Ishikawa (cell line): Measurements from ENCODE around the gene CEACAM1.

ENCODE experiments used
- CEBPB ChIP-seq: IDR thresholded peaks from 2 replicates; pipeline ENCODE4 v1.6.1; 2012
- CREB1 ChIP-seq: IDR thresholded peaks from 2 replicates; pipeline ENCODE4 v1.6.1; 2012; ENCODE audit warnings: low read depth
- EGR1 ChIP-seq: IDR thresholded peaks from 2 replicates; pipeline ENCODE4 v1.6.1; 2012
- EP300 ChIP-seq: IDR thresholded peaks from 2 replicates; pipeline ENCODE4 v1.6.1; 2012; ENCODE audit warnings: borderline replicate concordance
- FOXM1 ChIP-seq: IDR thresholded peaks from 2 replicates; pipeline ENCODE4 v1.6.1; 2012; ENCODE audit warnings: low read depth, borderline replicate concordance
- MAX ChIP-seq: IDR thresholded peaks from 2 replicates; pipeline ENCODE4 v1.6.1; 2012
- NFIC ChIP-seq: IDR thresholded peaks from 2 replicates; pipeline ENCODE4 v1.6.1; 2012
- RAD21 ChIP-seq: IDR thresholded peaks from 2 replicates; pipeline ENCODE4 v1.6.1; 2012; ENCODE audit warnings: low read depth
- REST ChIP-seq: IDR thresholded peaks from 2 replicates; pipeline ENCODE4 v1.6.1; 2012; ENCODE audit warnings: low read depth, mild to moderate bottlenecking
- TAF1 ChIP-seq: IDR thresholded peaks from 2 replicates; pipeline ENCODE4 v1.6.1; 2012; ENCODE audit warnings: low read depth, mild to moderate bottlenecking
- TCF12 ChIP-seq: IDR thresholded peaks from 2 replicates; pipeline ENCODE4 v1.6.1; 2012; ENCODE audit warnings: low read depth
- TEAD4 ChIP-seq: IDR thresholded peaks from 2 replicates; pipeline ENCODE4 v1.6.1; 2012
- USF1 ChIP-seq: IDR thresholded peaks from 2 replicates; pipeline ENCODE4 v1.6.1; 2012
- YY1 ChIP-seq: IDR thresholded peaks from 2 replicates; pipeline ENCODE4 v1.6.1; 2012; ENCODE audit warnings: low read depth
- ZBTB7A ChIP-seq: IDR thresholded peaks from 2 replicates; pipeline ENCODE4 v1.6.1; 2012; ENCODE audit warnings: low read depth

CEACAM1 gene

GRCh38 chr19:42521346-42522030 is 6.8 kb downstream of the CEACAM1 start:
- TF ChIP-seq REST = no peak
- no peak for TF ChIP-seq TCF12
- no peak for TF ChIP-seq USF1
- no peak for TF ChIP-seq YY1
- no peak for TF ChIP-seq MAX
- no peak for TF ChIP-seq CEBPB
- no peak for TF ChIP-seq EP300
- no peak for TF ChIP-seq RAD21
- TF ChIP-seq ZBTB7A = no peak
- no peak for TF ChIP-seq TAF1
- TF ChIP-seq TEAD4 = no peak
- TF ChIP-seq EGR1 = no peak
- no peak for TF ChIP-seq CREB1
- TF ChIP-seq NFIC = no peak
- TF ChIP-seq FOXM1 = no peak

GRCh38 chr19:42519108-42519507 is 9.2 kb downstream of the CEACAM1 start:
- TF ChIP-seq TEAD4 (no peak), CEBPB (no peak), YY1 (no peak), CREB1 (no peak), RAD21 (no peak), REST (no peak), EP300 (no peak), NFIC (no peak), ZBTB7A (no peak), FOXM1 (no peak), TCF12 (no peak)

- TF ChIP-seq TEAD4 = no peak
- TF ChIP-seq CEBPB = no peak
- TF ChIP-seq USF1 = no peak
- TF ChIP-seq CREB1 = no peak
- TF ChIP-seq MAX = no peak
- TF ChIP-seq NFIC = no peak
- TF ChIP-seq YY1 = no peak
- no peak for TF ChIP-seq TCF12
- TF ChIP-seq TAF1 = no peak
- no peak for TF ChIP-seq EGR1
Observed at GRCh38 chr19:42516771-42517170, 11.5 kb downstream of the CEACAM1 start.

- TF ChIP-seq TEAD4 (no peak), MAX (no peak), NFIC (no peak), TCF12 (no peak), EP300 (no peak), CREB1 (no peak), FOXM1 (no peak), EGR1 (no peak), RAD21 (no peak), REST (no peak), YY1 (no peak), ZBTB7A (no peak), CEBPB (no peak)
Observed at GRCh38 chr19:42515241-42515832, 12.9 kb downstream of the CEACAM1 start.
